CD4-positive, alpha-beta T cell treated with Interleukin-6 at 100 ng/mL for 8 hours (primary cell): ENCODE measurements around the gene SIGLEC14.
"Not testable (repeated sequence)": the region's sequence is repeated elsewhere in the genome, so short reads cannot be mapped to it uniquely, and the experiment has no call there.

Experiments
- DNase-seq: peaks from one replicate; pipeline ENCODE4 v3.0.0-alpha.2; 2020; ENCODE audit warnings: mixed read lengths, low spot score

The SIGLEC14 gene

GRCh38 chr19:51675911-51676565 is 29.4 kb upstream of the SIGLEC14 start:
- not testable (repeated sequence) for DNase-seq

- no peak for DNase-seq
Measured at GRCh38 chr19:51668216-51668615, 21.6 kb upstream of the SIGLEC14 start.

GRCh38 chr19:51664997-51665396 is 18.4 kb upstream of the SIGLEC14 start:
- DNase-seq: no peak

- no peak for DNase-seq
Measured at GRCh38 chr19:51664131-51664530, 17.5 kb upstream of the SIGLEC14 start.

GRCh38 chr19:51663650-51664049 is 17.0 kb upstream of the SIGLEC14 start:
- DNase-seq: no peak

GRCh38 chr19:51660975-51661600 is 14.5 kb upstream of the SIGLEC14 start:
- DNase-seq: peak; percentile 40

- DNase-seq: no peak
Measured at GRCh38 chr19:51654783-51655182, 8.2 kb upstream of the SIGLEC14 start.

GRCh38 chr19:51653162-51653561 is 6.5 kb upstream of the SIGLEC14 start:
- DNase-seq: no peak

GRCh38 chr19:51652266-51652665 is 5.6 kb upstream of the SIGLEC14 start:
- no peak for DNase-seq

- no peak for DNase-seq
Measured at GRCh38 chr19:51651216-51651846, 4.7 kb upstream of the SIGLEC14 start.

- no peak for DNase-seq
Measured at GRCh38 chr19:51647318-51647717, 693 bp upstream of the SIGLEC14 start.

- DNase-seq: no peak
Measured at GRCh38 chr19:51644636-51645271, 1.9 kb downstream of the SIGLEC14 start.

GRCh38 chr19:51641648-51642047 is 5.0 kb downstream of the SIGLEC14 start:
- no peak for DNase-seq

- DNase-seq: no peak
Measured at GRCh38 chr19:51640386-51640785, 6.2 kb downstream of the SIGLEC14 start.

- no peak for DNase-seq
Measured at GRCh38 chr19:51639916-51640315, 6.7 kb downstream of the SIGLEC14 start.

- DNase-seq: no peak
Measured at GRCh38 chr19:51637362-51637978, 9.2 kb downstream of the SIGLEC14 start.

GRCh38 chr19:51632126-51632525 is 14.5 kb downstream of the SIGLEC14 start:
- DNase-seq: no peak

GRCh38 chr19:51630315-51630714 is 16.3 kb downstream of the SIGLEC14 start, which contains the start of gene SIGLEC5:
Gene SIGLEC5 (minus strand): TSS chr19:51630401. CDS start chr19:51630335, 66 bp downstream.
- DNase-seq: not testable (repeated sequence)

- no peak for DNase-seq
Measured at GRCh38 chr19:51628153-51628939, 18.3 kb downstream of the SIGLEC14 start.

- DNase-seq: no peak
Measured at GRCh38 chr19:51627491-51628138, 19.0 kb downstream of the SIGLEC14 start.

GRCh38 chr19:51626675-51627074 is 19.9 kb downstream of the SIGLEC14 start:
- no peak for DNase-seq
